ENCODE measurements around the gene CCPG1.

CCPG1 gene

DNA sequence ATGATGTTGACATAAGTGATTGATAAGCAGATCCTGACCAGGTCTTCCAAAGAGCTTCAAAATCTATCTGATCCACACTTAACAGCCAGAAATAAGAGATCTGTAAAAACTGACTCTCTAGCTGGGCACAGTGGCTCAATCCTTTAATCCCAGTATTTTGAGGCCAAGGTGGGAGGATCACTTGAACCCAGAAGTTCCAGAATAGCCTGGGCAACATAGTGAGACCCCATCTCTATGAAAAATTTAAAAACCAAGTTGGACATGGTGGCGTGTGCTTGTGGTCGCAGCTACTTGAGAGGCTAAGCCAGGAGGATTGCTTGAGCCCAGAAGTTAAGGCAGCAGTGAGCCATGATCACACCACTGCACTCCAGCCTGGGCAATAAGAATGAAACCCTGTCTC is 45.5 kb downstream of the CCPG1 start:
- H3K27ac ChIP-seq (ENCODE audit: low read depth, low read length): no peak overlapping the region
- no peaks in the 10 kb centered on the region for H3K9me2 ChIP-seq (replicated peaks; ENCODE audit: control insufficient read depth, low read length)
- H3F3A ChIP-seq (ENCODE audit: control insufficient read depth, insufficient read depth): no peaks in the 10 kb centered on the region
- H3K9me3 ChIP-seq (ENCODE audit: control insufficient read depth, insufficient read depth, low read length): no peaks in the 10 kb centered on the region
- TF ChIP-seq EZH2phosphoT487 (IDR thresholded peaks at IDR 0.05; ENCODE audit: borderline replicate concordance, low read length) (no peak), CTCF (IDR thresholded peaks at IDR 0.05; ENCODE audit: low read depth, low read length, poor library complexity, severe bottlenecking) (no peak)
- no peaks in the 10 kb centered on the region for H3K79me2 ChIP-seq (ENCODE audit: control insufficient read depth, low read length)
- H3K4me1 ChIP-seq (ENCODE audit: control insufficient read depth, low read length): no peaks in the 10 kb centered on the region
- H3K4me3 ChIP-seq (ENCODE audit: low read length): no peak overlapping the region
- H3K4me2 ChIP-seq (ENCODE audit: low read length): no peak overlapping the region
- H3K36me3 ChIP-seq (ENCODE audit: control insufficient read depth, low read length): no peaks in the 10 kb centered on the region
- no peaks in the 10 kb centered on the region for H3K27me3 ChIP-seq (ENCODE audit: control insufficient read depth, low read length)
- H4K20me1 ChIP-seq (ENCODE audit: control insufficient read depth, insufficient read depth, low read depth, low read length): no peaks in the 10 kb centered on the region

- H3K4me2 ChIP-seq (ENCODE audit: low read length): no peak overlapping the region
- H3K9me3 ChIP-seq (ENCODE audit: control insufficient read depth, insufficient read depth, low read length): no peaks in the 10 kb centered on the region
- H3K4me1 ChIP-seq (ENCODE audit: control insufficient read depth, low read length): no peaks in the 10 kb centered on the region
- no peak for TF ChIP-seq EZH2phosphoT487 (IDR thresholded peaks at IDR 0.05; ENCODE audit: borderline replicate concordance, low read length)
- no peak for TF ChIP-seq CTCF (IDR thresholded peaks at IDR 0.05; ENCODE audit: low read depth, low read length, poor library complexity, severe bottlenecking)
- H3K79me2 ChIP-seq (ENCODE audit: control insufficient read depth, low read length): no peaks in the 10 kb centered on the region
- H4K20me1 ChIP-seq (ENCODE audit: control insufficient read depth, insufficient read depth, low read depth, low read length): no peaks in the 10 kb centered on the region
- H3F3A ChIP-seq (ENCODE audit: control insufficient read depth, insufficient read depth): no peaks in the 10 kb centered on the region
- H3K4me3 ChIP-seq (ENCODE audit: low read length): no peak overlapping the region
- H3K27ac ChIP-seq (ENCODE audit: low read depth, low read length): no peak overlapping the region
- H3K9me2 ChIP-seq (replicated peaks; ENCODE audit: control insufficient read depth, low read length): no peaks in the 10 kb centered on the region
- H3K27me3 ChIP-seq (ENCODE audit: control insufficient read depth, low read length): no peaks in the 10 kb centered on the region
- H3K36me3 ChIP-seq (ENCODE audit: control insufficient read depth, low read length): no peaks in the 10 kb centered on the region
These were observed 47.1 kb downstream of the CCPG1 start for GRCh38 chr15:55361048-55361447.

- TF ChIP-seq EZH2phosphoT487 (IDR thresholded peaks at IDR 0.05; ENCODE audit: borderline replicate concordance, low read length): no peak
- no peak for TF ChIP-seq CTCF (IDR thresholded peaks at IDR 0.05; ENCODE audit: low read depth, low read length, poor library complexity, severe bottlenecking)
These were observed 47.9 kb downstream of the CCPG1 start for GRCh38 chr15:55360256-55360655.

DNA sequence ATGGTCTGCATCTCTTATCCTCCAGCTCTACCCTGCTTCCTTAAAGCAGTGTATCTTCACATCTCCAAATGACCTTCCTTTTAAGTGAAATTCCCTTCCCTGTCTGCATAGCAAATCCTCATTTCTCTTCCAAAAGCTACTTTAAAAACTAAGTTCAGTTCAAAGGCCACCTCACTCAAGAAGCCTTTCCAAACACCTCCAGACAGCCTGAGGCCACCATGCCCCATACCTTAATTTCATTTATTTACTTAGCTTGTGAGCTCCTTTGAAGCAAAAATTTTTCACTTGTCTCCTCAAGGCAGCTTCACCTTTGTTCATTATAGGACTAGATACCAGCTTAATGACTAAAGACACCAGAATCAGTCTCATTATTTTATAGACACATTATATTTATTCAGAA is 49.7 kb downstream of the CCPG1 start:
- TF ChIP-seq CTCF (IDR thresholded peaks at IDR 0.05; ENCODE audit: low read depth, low read length, poor library complexity, severe bottlenecking) (no peak), EZH2phosphoT487 (IDR thresholded peaks at IDR 0.05; ENCODE audit: borderline replicate concordance, low read length) (no peak)
- no peaks in the 10 kb centered on the region for H3K27me3 ChIP-seq (ENCODE audit: control insufficient read depth, low read length)

More at GRCh38 chr15:55360256-55360655, 47.9 kb downstream of the CCPG1 start:
- H3F3A ChIP-seq (ENCODE audit: control insufficient read depth, insufficient read depth): no peaks in the 10 kb centered on the region
- no peaks in the 10 kb centered on the region for H3K9me2 ChIP-seq (replicated peaks; ENCODE audit: control insufficient read depth, low read length)
- H3K4me3 ChIP-seq (ENCODE audit: low read length): no peak overlapping the region
- no peaks in the 10 kb centered on the region for H3K4me1 ChIP-seq (ENCODE audit: control insufficient read depth, low read length)
- H3K27me3 ChIP-seq (ENCODE audit: control insufficient read depth, low read length): no peaks in the 10 kb centered on the region
- H3K36me3 ChIP-seq (ENCODE audit: control insufficient read depth, low read length): no peaks in the 10 kb centered on the region
- H4K20me1 ChIP-seq (ENCODE audit: control insufficient read depth, insufficient read depth, low read depth, low read length): no peaks in the 10 kb centered on the region
- no peak overlapping the region for H3K4me2 ChIP-seq (ENCODE audit: low read length)
- no peaks in the 10 kb centered on the region for H3K79me2 ChIP-seq (ENCODE audit: control insufficient read depth, low read length)
- no peak overlapping the region for H3K27ac ChIP-seq (ENCODE audit: low read depth, low read length)
- no peaks in the 10 kb centered on the region for H3K9me3 ChIP-seq (ENCODE audit: control insufficient read depth, insufficient read depth, low read length)

More for the DNA sequence above, 49.7 kb downstream of the CCPG1 start:
- no peak overlapping the region for H3K4me2 ChIP-seq (ENCODE audit: low read length)
- H3K9me3 ChIP-seq (ENCODE audit: control insufficient read depth, insufficient read depth, low read length): no peaks in the 10 kb centered on the region
- H3K27ac ChIP-seq (ENCODE audit: low read depth, low read length): no peak overlapping the region
- no peak overlapping the region for H3K4me3 ChIP-seq (ENCODE audit: low read length)
- no peaks in the 10 kb centered on the region for H3K79me2 ChIP-seq (ENCODE audit: control insufficient read depth, low read length)
- no peaks in the 10 kb centered on the region for H3K4me1 ChIP-seq (ENCODE audit: control insufficient read depth, low read length)
- H3K36me3 ChIP-seq (ENCODE audit: control insufficient read depth, low read length): no peaks in the 10 kb centered on the region
- H3F3A ChIP-seq (ENCODE audit: control insufficient read depth, insufficient read depth): no peaks in the 10 kb centered on the region
- H4K20me1 ChIP-seq (ENCODE audit: control insufficient read depth, insufficient read depth, low read depth, low read length): no peaks in the 10 kb centered on the region
- no peaks in the 10 kb centered on the region for H3K9me2 ChIP-seq (replicated peaks; ENCODE audit: control insufficient read depth, low read length)
